ENCODE results near the gene CLDND2.

CLDND2 gene

DNA sequence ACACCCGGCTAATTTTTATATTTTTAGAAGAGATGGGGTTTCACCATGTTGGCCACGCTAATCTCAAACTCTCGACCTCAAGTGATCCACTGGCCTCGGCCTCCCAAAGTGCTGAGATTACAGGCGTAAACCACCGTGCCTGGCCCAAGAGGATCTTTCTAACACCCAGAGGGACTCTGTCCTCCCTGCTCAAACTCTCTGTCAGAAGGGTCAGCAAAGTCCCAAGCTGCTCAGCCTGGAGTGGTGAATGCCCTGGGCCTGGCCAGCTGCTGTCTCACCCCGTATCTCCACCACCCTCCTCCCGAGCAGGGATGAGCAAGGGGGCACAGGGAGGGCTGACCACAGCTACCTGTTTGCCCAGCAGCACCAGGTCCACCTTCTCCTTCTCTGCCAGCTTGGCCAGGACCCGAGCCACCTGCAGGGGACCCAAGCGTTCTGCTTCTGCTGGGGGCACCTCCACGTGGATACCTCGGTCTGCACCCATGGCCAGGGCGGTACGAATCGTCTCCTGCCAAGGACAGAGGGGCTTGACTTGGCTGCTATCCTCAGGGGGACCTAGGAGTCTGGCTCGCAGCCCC, 15.9 kb downstream of the CLDND2 start:
- no peak for DNase-seq

DNA sequence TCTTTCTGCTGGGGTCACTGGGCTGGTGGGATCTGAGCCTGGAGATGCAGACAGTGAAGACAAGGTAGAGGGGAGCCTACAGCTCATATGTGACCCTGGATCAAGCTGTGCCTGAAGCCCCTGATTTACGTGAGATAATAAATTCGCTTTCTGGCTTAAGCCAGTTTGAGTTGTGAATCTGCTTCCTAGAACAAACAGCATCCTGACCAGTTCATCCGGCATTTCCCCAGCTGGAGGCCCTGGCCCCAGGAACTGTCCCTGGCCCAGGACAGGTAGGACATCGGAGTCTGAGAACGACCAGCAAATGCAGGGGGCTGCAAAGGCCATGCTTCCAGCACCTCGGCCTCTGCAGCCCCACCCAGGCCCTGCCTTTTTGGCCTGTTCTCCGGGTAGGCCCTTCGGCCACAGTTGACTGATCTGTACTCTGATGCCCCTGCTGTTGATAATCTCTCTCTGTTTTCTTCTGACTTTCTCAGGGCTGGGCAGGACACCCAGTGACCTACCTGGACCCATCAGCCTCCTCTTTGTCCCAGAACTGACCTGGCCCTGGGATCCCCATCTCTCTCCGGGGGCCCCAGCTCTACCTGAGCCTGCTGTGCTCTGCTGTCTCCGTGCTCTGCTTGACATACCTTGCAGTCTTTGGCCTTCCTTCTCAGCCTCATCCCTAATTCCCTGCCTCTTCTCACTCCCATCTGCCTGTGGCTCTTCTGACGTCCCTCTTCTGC, 17.4 kb downstream of the CLDND2 start:
- no peak for DNase-seq

GRCh38 chr19:51347209-51347928, 21.4 kb downstream of the CLDND2 start:
- no peak for DNase-seq

- no peak for DNase-seq
Observed at GRCh38 chr19:51346742-51347141, 22.1 kb downstream of the CLDND2 start.

DNA sequence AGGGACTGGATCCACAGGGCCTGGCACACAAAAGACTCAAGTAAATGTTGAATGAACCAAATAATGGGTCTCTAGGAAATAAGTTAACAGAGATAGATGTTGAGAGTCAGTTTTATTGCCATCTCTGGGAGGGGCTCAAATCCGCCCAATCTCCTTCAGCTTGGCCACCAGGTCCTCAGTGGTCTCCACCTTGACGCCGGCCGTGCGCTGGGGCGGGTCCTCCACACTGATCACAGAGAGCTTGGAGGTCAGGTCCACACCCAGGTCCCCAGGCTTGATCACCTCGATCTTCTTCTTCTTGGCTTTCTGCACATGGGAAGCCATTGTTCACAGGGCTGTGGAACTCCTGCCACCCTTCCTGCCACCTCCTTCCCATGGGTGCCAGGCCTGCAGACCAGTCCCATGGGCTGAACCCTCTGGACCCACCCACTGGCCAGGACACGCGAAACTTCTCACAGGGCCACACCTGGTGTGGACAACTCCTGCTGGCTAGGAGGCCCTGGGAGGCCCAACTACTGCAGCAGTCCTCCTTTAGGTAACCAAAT, 23.7 kb downstream of the CLDND2 start:
- no peak for DNase-seq

- no peak for DNase-seq
Observed at GRCh38 chr19:51342631-51343569, 25.9 kb downstream of the CLDND2 start.

GRCh38 chr19:51341976-51342580, 26.7 kb downstream of the CLDND2 start, which contains the start of gene VSIG10L:
Gene VSIG10L (minus strand): TSS chr19:51342139. CDS start chr19:51342124, 15 bp downstream.
- no peak for DNase-seq

GRCh38 chr19:51341066-51341465, 27.7 kb downstream of the CLDND2 start:
- no peak for DNase-seq

DNA sequence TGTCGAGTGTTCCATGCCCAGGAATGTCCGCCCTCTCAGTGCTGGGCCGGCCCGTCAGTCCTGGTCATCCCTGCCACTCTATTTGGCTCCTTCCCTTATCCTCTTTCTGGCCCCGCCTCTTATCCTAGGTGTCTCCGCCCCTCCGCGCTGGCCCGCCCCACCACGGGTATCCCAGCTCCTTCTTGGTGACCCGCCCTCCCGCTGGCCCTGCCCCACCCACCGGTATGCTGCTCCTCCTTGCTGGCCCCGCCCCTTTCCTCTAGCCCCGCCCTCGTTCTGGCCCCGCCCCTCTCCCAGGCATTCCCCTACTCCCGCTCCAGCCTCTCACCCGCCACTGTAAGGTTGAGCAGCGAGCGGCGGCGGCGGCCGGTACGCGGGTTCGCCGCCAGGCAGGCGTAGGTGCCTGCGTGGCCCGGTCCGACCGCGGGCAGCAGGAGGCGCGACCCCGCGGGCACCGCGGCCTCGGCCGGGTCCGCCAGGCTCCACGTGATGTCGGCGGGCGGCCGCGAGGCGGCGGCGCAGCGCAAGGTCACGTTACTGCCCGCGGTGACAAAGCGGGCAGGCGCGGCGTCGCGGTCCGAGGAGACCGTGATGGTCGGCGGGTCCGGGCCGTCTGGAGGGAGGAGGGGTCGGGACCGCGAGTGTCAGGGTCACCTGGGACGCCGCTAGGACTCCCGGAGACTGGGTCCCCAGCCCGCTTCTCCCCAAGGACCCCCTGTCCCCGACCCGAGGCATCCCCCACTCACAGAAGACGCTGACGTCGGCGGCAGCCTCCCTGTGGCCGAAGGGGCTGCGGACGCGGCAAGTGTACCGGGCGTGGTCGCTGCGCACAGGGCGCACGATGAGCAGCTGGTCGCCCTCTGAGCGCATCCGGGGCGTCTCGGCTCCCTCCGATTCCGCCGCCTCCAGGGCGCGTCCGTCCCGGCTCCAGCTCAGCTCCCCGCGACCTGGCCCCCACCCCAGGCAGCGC, 28.8 kb downstream of the CLDND2 start:
- DNase-seq: peak; percentile 68

- DNase-seq: no peak
Observed at GRCh38 chr19:51339313-51339686, 29.5 kb downstream of the CLDND2 start.

DNA sequence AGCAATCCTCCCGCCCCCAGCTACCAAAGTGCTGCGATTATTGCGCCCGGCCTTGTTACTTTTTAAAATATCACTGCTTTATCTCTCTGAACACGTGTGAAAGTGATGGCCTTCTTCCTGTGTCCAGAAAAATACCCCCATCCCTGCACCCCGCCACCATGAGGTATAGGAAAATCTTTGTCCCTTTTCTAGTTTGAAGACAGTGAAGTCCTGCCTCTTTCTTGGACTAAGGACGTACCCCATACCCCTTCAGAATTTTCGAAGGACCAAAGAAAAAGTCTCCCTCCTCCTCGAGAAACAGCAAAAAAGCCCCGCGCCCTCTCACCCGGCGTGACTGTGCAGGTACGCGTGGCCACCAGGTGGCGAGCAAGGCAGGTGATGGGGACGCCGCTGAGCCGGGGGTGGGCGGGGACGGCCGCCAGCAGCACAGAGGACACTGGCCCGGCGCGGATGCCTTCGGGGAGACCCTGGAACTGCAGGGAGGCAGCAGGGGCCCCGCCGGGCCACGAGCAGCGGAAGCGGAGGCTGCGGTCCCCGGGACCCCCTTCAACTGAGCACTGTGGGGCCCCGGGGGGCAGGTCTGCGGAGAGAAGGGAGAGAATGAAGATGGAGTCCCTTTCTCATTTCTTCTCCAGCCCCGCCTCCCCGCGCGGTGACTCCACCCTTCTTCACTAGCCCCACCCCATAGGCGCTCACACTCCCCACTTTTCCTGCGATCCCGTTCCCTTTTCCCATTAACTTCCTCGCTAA, 30.1 kb downstream of the CLDND2 start:
- DNase-seq: peak; percentile 75

DNA sequence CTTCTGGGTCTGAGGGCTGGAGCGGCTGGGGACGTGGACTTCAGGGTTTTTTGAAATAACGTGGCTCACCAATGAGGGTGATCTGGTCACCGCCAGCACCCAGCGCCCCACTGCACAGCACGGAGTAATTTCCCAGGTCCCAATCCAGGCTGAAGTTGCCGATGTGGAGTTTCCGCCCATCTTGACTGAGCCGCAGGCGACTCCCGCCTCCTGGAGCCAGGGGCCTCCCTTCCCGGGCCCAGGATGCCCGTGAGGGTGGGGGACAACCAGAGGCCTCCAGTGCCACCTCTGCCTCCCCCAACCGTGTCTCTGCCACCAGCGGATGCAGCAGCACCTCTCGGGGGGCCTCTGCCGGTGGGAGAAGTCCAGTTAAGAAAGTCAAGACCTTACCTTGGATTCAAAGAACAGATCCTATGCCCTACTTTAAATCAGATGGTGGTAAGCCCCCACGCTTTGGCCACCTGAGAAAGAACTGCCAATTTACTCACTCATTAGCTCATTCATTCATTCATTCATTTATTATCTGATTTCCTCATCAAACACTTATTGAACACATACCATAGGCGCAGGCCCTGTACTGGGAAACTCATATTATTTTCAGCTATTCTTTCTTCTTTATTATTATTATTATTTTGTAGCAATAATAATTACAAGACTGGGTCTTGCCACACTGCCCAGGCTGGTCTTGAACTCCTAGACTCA, 30.8 kb downstream of the CLDND2 start:
- DNase-seq: no peak

- DNase-seq: no peak
Observed at GRCh38 chr19:51337141-51337860, 31.5 kb downstream of the CLDND2 start.

GRCh38 chr19:51333836-51334460, 34.9 kb downstream of the CLDND2 start:
- DNase-seq: no peak

DNA sequence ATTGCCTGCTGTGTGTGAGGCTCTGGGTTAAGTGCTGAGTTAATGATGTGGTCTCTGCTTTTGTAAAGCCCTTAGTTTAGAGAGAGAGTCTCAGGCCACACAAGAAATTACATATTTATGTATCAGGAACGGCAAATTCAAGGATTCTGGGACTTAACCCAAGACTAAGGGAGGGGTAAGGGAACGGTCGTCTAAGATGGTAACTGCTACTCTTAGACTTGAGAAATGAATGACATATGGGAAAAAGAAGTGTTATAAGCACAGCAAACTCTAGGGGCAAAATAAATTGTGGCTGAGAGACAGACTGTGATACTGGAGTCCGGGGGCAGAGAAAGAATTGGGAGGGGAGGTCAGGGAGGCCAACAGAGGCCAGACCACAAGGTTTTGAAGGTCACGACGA, 37.1 kb downstream of the CLDND2 start:
- DNase-seq: no peak

DNA sequence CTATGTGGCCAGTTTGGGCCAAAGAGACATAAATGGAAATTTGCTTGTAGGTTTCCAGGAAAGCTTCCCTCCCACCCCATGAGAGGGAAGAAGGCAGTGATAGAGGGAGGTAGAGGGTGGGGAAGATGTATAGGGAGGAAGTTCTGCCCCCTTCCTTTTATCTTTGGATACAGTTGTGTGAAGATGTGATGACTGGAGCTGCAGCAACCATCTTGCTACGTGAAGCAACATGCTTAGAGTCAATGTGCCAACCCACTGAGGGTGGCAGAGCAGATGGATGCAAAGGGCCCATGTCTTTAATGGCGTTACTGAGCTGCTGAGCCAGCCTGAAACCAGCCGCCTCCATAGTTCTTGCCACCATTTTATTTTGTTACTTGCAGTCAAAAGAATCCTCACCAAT, 37.6 kb downstream of the CLDND2 start:
- DNase-seq: no peak

- DNase-seq: no peak
Observed at GRCh38 chr19:51330366-51330765, 38.4 kb downstream of the CLDND2 start.

- DNase-seq: no peak
Observed at GRCh38 chr19:51329411-51329810, 39.4 kb downstream of the CLDND2 start.
